PC-9 (cell line): ENCODE data around the gene LRRC61.

Experiments used
- EZH2 ChIP-seq: fragments of 200-600 bp; sonication (generic); IDR thresholded peaks from 2 replicates; pipeline ENCODE4 v1.8.0; 2017; ENCODE audit warnings: antibody characterized with exemption, low read depth
- TF ChIP-seq, protein P1 (sequence below): fragments of 200-600 bp; sonication (generic); conservative IDR thresholded peaks from 2 replicates; pipeline ENCODE4 v1.6.1; 2017; ENCODE audit warnings: mixed run types, antibody characterized with exemption, mild to moderate bottlenecking, moderate library complexity

GRCh38 chr7:150383710-150384397 lies 60.7 kb downstream of the LRRC61 start:
- TF ChIP-seq, protein P1, sequence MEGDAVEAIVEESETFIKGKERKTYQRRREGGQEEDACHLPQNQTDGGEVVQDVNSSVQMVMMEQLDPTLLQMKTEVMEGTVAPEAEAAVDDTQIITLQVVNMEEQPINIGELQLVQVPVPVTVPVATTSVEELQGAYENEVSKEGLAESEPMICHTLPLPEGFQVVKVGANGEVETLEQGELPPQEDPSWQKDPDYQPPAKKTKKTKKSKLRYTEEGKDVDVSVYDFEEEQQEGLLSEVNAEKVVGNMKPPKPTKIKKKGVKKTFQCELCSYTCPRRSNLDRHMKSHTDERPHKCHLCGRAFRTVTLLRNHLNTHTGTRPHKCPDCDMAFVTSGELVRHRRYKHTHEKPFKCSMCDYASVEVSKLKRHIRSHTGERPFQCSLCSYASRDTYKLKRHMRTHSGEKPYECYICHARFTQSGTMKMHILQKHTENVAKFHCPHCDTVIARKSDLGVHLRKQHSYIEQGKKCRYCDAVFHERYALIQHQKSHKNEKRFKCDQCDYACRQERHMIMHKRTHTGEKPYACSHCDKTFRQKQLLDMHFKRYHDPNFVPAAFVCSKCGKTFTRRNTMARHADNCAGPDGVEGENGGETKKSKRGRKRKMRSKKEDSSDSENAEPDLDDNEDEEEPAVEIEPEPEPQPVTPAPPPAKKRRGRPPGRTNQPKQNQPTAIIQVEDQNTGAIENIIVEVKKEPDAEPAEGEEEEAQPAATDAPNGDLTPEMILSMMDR: no peak
- no peak for TF ChIP-seq EZH2
